GM19467 (cell line): ENCODE measurements around the gene SKAP1.

Source experiments
- ATAC-seq: cut with Tn5 transposase; IDR thresholded peaks from one replicate; pipeline ENCODE4 v1.9.1; 2021; ENCODE audit warnings: mild to moderate bottlenecking, moderate library complexity; ENCODE audit not compliant: unreplicated experiment

SKAP1 gene

DNA sequence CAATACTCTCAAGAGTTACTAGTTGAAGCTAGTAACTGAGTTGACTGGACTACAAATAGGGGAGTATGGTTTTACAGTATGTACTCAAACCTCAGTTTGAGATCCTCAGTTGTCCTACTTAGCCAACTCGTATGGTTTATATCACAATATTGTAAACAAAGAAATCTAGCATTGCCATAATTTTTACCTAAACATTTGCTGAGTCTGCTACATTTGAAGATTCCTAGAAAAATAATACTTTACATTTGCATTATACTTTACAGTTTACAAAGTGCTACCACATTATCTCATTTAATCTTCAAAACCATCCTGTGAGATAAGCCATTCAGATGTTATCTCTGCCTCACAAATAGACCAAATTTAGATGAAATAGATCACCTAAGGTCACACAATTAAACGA lies 345.1 kb downstream of the SKAP1 start:
- ATAC-seq = no peak
